ENCODE measurements around the gene ADGRL3.

The ADGRL3 gene

DNA sequence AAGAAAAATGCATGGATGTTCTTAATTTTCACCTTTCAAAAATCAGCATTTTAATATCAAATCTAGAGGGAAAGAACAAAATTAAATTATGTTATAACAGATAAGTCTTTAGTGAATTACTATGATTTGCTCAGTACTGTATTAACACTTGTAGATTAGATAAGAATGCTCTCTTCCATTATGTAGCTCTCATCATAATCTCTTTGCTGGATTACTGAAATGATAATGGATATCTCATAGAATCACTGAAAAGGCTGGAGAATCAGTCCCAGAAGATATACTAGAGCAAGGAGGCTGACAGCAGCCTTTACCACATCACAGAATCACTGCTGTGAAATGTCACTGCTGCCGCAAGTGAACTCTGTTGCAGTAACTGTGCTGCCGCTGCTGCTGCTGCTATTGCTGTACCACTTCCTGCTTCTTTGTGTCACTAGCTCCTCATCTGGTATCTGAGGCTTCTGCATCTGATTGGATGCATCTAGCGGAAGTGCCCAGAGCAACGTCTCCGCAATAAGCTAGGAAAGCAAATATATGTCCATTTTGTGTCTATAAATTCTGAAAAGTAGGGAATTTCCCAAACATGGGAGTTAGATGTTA lies 738.2 kb downstream of the ADGRL3 start:
- ChIA-PET CTCF (no interaction called here), POLR2A (no interaction called here)
- TF ChIP-seq, protein P1, sequence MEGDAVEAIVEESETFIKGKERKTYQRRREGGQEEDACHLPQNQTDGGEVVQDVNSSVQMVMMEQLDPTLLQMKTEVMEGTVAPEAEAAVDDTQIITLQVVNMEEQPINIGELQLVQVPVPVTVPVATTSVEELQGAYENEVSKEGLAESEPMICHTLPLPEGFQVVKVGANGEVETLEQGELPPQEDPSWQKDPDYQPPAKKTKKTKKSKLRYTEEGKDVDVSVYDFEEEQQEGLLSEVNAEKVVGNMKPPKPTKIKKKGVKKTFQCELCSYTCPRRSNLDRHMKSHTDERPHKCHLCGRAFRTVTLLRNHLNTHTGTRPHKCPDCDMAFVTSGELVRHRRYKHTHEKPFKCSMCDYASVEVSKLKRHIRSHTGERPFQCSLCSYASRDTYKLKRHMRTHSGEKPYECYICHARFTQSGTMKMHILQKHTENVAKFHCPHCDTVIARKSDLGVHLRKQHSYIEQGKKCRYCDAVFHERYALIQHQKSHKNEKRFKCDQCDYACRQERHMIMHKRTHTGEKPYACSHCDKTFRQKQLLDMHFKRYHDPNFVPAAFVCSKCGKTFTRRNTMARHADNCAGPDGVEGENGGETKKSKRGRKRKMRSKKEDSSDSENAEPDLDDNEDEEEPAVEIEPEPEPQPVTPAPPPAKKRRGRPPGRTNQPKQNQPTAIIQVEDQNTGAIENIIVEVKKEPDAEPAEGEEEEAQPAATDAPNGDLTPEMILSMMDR (IDR thresholded peaks at IDR 0.05; ENCODE audit: control extremely low read depth, extremely low read depth, low read depth, missing control alignments) = no peak
- DNase-seq (ENCODE audit: extremely low spot score) = no peak

- POLR2A ChIA-PET = no interaction called here
- DNase-seq (ENCODE audit: extremely low spot score) = no peak
- CTCF ChIA-PET = interaction anchor here (1.5 kb wide), 1 partner anchor 15 kb away, joined by 5 read pairs; no protein-coding TSS in a partner anchor
- TF ChIP-seq, protein P1 (IDR thresholded peaks at IDR 0.05; ENCODE audit: control extremely low read depth, extremely low read depth, low read depth, missing control alignments) = no peak
These were observed 750.5 kb downstream of the ADGRL3 start for GRCh38 chr4:61950625-61951024.

DNA sequence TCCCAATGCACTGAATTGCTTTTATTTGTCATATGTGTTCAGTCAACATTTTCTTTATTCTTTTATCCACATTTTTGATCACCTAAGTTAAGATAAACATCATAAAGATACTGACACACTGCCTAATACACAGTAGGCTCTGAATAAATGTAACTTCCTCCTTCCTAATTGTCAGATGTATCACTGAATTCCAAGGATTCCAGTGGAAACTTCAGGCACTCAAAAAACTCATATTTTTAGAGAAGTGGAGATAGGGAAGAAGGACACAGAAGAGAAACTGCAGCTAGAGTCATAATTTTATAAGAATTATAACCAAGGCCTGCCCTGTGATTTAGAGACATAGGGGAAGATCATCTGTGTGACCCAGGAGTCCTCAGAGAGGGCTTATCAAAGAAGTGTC lies 753.3 kb downstream of the ADGRL3 start:
- CTCF ChIA-PET = no interaction called here
- DNase-seq (ENCODE audit: extremely low spot score) = no peak
- TF ChIP-seq, protein P1 (IDR thresholded peaks at IDR 0.05; ENCODE audit: control extremely low read depth, extremely low read depth, low read depth, missing control alignments) = no peak
- POLR2A ChIA-PET = no interaction called here

DNA sequence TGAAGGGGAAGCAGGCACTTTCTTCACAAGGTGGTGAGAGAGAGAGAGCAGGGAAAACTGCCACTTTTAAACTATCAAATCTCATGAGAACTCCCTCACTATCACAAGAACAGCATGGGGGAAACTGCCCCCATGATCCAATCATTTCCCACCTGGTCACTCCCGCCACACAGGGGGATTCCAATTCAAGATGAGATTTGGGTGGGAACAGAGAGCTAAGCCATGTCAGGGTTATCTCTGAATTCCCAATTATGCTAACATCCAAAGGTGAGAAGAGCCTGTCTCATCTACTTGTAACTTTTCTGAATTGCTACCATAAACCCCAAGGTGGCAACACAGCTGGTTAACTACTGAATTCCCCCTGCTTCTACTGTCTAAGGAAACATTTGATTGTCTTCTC lies 758.5 kb downstream of the ADGRL3 start:
- POLR2A ChIA-PET = no interaction called here
- CTCF ChIA-PET = no interaction called here
- no peak for DNase-seq (ENCODE audit: extremely low spot score)
- TF ChIP-seq, protein P1 (IDR thresholded peaks at IDR 0.05; ENCODE audit: control extremely low read depth, extremely low read depth, low read depth, missing control alignments) = no peak

GRCh38 chr4:61959087-61959486 lies 759.0 kb downstream of the ADGRL3 start:
- CTCF ChIA-PET = interaction anchor here (0.9 to 1.2 kb wide), 3 partner anchors 9 to 15 kb away, joined by 3 to 5 read pairs (median 3); no protein-coding TSS in a partner anchor
- POLR2A ChIA-PET = no interaction called here
- no peak for DNase-seq (ENCODE audit: extremely low spot score)
- TF ChIP-seq, protein P1 (IDR thresholded peaks at IDR 0.05; ENCODE audit: control extremely low read depth, extremely low read depth, low read depth, missing control alignments) = no peak

DNA sequence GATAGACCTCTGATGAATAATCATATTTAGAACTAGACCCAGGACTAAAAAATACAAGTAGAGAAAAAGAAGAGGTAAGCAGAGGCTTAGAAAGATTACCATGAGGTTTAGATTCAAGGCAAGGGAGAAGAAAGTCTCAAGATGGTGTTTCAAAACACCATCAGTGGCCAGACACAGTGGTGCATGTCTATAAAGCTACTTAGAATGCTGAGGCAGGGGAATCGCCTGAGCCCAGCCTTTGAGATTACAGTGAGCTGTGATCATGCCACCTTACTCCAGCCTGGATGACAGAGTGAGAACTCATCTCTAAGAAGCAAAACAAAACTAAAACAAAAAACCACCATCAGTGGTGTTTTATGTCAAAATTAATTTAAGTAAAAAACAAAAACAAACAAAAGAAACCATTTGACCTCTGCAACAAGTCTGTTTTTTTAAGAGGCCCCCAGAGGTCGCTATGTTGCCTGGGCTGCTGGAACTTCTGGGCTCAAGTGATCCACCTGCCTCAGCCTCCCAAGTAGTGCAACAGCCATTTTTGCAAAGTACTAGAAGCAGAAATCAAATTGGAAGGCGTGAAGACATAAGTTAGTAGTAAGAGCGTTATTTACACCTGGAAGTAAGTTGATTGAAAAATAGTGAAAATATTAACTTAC lies 784.3 kb downstream of the ADGRL3 start:
- POLR2A ChIA-PET = no interaction called here
- CTCF ChIA-PET = interaction anchor here (1.1 kb wide), 1 partner anchor 41 kb away, joined by 3 read pairs; no protein-coding TSS in a partner anchor
- TF ChIP-seq, protein P1 (IDR thresholded peaks at IDR 0.05; ENCODE audit: control extremely low read depth, extremely low read depth, low read depth, missing control alignments) = no peak
- no peak for DNase-seq (ENCODE audit: extremely low spot score)

Data from GM10248 (cell line).